H1 (cell line): ENCODE results near the gene MOB3B. TPM values are rescaled to one million over a fixed set of nuclear protein-coding genes. Genes with fewer than 3 reads are reported as not detected.

ENCODE experiments used
- CHD7 ChIP-seq: fragments of 300-600 bp; sonication (generic); IDR thresholded peaks from 2 replicates; pipeline ENCODE4 v1.7.1; 2012; ENCODE audit warnings: low read length, moderate library complexity, mild to moderate bottlenecking, inconsistent platforms; ENCODE audit not compliant: insufficient replicate concordance
- POLR2AphosphoS5 ChIP-seq: IDR thresholded peaks from 2 replicates; pipeline ENCODE4 v1.6.1; 2011; ENCODE audit warnings: low read depth, low read length
- polyA plus RNA-seq, 7 experiments: library from polyadenylated mRNA; depleted of rRNA in 3 of 7; stranded (reverse) in 5 of 7; unstranded in 2 of 7; fragments of >200 nt in 5 of 7; fragments of 200-250 nt in 2 of 7; gene quantifications; 1 replicate in 5 of 7; 2 replicates in 1 of 7; 4 replicates in 1 of 7; pipeline versions ENCODE4 v1.2.1 to v1.2.3, GENCODE V29; 2011 to 2013; ENCODE audit warnings: missing spikeins in 2 of 7, mixed read lengths in 2 of 7
- total RNA-seq: library from RNA; stranded (reverse); fragmentation: NEBNext Ultra II Directional; extraction: Animal tissue kit (Norgen Biotek cat#: 25700); gene quantifications from 2 replicates; pipeline ENCODE4 v1.2.1, GENCODE V29; 2021

The MOB3B gene
- total and polyA plus RNA-seq, 2 of the 8 experiments (the other 6 are each of a cell fraction or from before 2014, with no cell fraction given), result 12.7 to 16.1 TPM

- TF ChIP-seq CHD7 (no peak), POLR2AphosphoS5 (no peak)
Observed at GRCh38 chr9:27349698-27350080, 179.9 kb downstream of the MOB3B start (continued).
